HG02973 (cell line): ENCODE measurements around the gene USH2A.

Experiments
- ATAC-seq: cut with Tn5 transposase; IDR thresholded peaks from one replicate; pipeline ENCODE4 v1.9.1; 2021; ENCODE audit warnings: moderate library complexity; ENCODE audit not compliant: unreplicated experiment

The USH2A gene

DNA sequence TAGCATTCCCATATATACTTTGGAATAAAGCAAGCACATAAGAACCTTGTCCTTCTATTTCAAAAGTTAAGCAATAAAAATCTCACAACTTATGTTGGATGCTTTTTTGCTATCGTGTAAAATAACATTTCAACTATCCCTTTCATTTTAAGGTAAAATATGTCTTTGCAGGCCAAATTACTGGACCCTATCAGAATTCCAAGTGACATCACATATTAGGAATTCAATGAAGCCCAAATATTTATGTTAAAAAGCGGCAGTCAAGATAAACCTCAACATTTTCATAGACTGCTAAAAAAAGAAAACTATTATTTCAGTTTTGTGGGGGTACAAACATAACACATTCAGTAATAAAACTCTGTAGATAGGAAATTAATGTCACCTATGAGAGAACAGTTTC is 604.1 kb downstream of the USH2A start:
- no peak for ATAC-seq

GRCh38 chr1:215807911-215808436 is 615.3 kb downstream of the USH2A start:
- ATAC-seq, result no peak

- ATAC-seq, result no peak
These were observed 616.0 kb downstream of the USH2A start for GRCh38 chr1:215807218-215807617.

DNA sequence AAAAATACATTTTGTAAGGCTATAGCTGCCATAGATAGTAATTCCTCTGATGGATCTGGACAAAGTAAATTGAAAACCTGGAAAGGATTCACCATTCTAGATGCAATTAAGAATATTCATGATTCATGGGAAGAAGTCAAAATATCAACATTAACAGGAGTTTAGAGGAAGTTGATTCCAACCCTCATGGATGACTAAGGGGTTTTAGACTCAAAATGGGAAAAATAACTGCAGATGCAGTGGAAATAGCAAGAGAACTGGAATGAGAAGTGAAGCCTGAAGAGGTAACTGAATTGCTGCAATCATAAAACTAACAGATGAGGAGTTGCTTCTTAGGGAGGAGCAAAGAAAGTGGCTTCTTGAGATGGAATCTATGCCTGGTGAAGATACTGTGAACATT is 625.4 kb downstream of the USH2A start:
- ATAC-seq, result no peak

- ATAC-seq, result no peak
These were observed 629.1 kb downstream of the USH2A start for GRCh38 chr1:215794156-215794555.

- no peak for ATAC-seq
These were observed 630.1 kb downstream of the USH2A start for GRCh38 chr1:215793180-215793579.

- no peak for ATAC-seq
These were observed 630.8 kb downstream of the USH2A start for GRCh38 chr1:215792446-215792845.

DNA sequence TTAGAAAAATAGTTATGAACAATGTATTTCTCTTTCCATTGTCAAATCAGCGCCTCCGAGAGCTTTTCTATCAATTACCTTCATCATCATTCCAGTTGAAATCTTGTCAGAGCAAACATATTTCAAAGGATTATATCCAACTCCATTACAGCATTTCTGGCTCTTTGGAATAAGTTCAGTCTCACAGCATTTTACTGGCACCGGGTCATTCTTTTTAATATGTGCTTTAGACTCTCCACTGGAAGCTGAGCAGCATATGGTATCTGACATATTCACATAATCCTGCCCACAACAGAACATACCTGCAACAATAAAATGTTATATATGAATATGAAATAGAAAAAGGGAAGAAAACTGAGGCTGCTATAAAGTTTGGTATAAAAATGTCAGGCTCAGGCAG is 633.3 kb downstream of the USH2A start:
- no peak for ATAC-seq

DNA sequence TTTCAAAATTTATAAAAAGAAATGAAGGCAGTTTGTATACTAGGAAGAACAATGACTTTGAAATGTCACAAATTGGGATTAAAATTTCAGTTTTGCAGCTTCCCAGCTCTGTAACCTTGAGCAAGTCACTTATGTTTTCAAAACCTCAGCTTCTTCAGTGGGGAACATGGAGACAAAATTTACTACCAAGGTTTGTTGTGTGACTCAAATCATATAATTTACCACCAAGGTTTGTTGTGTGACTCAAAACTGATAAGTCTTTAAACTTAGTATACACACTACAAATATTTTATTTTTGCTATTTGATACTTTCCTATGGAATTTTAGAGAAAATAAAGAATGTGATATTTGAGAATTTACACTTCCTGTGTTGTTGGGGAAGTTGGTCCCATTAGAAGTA is 636.3 kb downstream of the USH2A start:
- no peak for ATAC-seq

DNA sequence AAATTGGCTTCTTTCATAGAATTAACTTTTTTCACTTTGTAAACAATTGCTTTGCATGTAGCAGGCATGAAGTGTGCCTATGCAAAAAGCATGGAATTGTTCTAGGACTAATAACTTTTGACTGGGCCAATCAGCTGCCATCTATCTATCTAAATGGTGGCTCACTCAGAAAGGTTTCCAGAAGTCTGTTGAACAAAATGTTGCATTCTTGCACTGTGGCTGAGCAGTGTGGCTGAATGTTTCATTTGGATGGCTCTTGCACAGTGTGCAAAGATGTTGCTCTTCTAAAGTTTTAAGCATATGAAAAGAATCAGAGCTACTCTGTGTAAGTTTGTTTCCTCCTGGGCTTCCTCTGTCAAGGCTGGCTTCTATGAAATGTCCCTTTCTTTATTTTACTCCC is 642.6 kb downstream of the USH2A start:
- no peak for ATAC-seq

DNA sequence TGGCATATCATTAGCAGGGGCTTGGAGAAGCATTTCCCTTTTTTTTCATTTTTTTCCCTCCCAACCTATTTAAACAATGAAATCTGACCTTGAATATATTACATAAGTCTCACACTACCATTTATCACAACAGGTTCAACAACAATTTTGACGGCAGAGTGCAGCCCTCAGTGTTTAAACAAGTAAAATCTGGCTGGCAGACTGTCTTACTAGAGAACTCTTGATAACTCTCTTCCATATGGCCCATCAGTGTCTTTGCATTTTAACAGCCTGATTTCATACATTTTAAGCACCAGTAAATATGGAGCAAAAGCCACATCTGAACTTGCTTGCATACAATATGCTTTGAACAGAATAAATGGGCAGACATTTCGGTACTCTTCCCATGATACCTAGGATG is 643.1 kb downstream of the USH2A start:
- no peak for ATAC-seq

GRCh38 chr1:215779729-215780128 is 643.5 kb downstream of the USH2A start:
- ATAC-seq, result no peak

DNA sequence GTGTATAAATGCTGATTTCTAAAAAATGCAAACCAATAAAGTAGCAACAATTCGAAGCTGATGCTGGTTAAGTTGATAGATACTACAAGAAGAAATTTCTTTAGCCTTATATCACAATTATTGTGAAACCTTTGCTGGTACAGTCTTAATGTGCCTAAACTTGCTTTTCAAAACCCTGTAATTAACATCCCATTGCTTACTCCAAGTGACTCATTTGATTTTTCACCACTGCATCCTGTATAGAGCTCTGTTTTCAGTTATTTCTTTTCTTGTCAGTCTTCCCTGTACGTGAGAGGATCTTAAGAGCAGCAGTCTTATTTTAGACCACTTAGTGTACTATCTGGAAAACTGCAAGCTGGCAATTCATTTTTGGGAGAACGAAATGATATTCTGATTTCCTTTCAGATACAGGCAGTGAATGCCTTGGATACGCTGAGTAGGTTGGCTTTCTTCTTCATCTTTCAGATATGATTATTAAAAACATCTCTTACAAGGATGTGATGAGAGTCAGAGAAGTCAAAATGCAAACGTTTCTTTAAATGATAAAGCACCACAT is 645.8 kb downstream of the USH2A start:
- no peak for ATAC-seq

DNA sequence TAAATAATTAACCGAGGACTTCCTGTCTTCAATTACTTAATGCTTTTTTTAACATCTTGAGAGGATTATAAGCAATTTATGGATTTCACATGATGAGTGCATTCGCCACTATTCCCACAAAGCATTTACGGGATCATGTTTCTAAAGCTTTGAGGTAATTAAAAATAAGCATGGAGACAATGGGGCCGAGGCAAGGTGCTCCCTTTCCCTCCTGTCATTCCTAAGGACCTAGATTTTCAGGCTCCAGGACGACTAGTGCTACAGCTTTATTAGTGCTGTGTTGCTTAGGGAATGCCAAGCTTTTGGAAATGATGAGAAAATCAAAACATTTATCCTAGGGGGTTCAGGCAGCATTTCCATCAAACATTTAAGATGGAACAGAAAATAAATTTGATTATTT is 646.9 kb downstream of the USH2A start:
- ATAC-seq, result no peak

DNA sequence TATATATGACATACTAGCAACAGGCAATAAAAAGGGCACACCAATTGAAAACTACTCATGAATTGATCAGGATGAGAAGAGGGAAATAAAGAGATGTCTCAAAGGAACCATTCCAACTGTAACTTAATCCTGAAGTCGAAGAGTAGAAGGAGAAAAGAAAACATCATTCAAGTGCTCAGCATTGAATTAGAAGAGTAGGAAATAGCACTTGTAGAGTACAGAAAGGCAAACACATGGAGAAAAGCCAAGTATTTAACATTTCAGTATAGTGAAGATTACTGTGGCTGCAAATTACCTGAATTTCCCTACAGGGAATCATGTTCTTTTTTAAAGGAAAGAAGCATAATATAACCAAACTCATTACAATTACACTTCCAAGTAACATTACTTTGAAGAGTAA is 651.1 kb downstream of the USH2A start:
- ATAC-seq, result no peak

DNA sequence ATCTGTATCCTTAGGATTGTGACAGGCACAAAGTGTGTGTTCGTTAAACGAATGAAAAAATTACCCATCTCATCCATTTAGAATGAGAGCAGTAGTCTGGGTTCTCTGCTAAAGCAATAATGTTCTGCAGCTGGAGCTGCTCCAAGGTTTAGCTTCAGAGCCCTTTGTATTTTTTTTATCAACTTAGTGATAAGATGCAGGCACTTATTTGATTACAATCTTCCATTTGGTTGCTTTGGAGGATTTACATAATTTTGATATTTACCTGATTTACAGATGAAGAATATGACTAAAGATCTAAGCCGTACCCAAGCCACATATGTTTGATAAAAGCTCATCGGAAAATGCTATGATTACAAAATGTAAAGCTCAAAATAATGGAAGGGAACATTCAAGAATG is 654.9 kb downstream of the USH2A start:
- no peak for ATAC-seq

- ATAC-seq, result no peak
These were observed 655.5 kb downstream of the USH2A start for GRCh38 chr1:215767761-215768160.

GRCh38 chr1:215766521-215766920 is 656.7 kb downstream of the USH2A start:
- ATAC-seq, result no peak

DNA sequence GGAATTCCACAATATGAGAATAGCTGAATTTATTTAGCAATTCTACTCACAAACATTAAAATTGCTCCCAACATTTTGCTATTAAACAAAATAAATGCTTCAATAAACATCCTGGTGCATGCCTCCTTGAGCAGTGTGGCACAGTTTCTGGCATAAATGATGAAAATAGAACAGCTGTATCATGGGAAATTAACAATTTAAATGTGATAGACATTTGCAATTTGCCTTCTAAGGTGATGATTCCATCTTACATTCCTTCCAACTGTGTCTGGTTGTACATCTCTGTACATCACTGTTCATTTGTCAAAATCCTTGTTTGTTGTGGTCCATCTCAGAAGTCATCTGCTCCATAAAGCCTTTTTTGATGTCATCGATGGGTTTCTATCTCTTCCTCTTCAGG is 657.4 kb downstream of the USH2A start:
- no peak for ATAC-seq

- ATAC-seq, result no peak
These were observed 661.8 kb downstream of the USH2A start for GRCh38 chr1:215761446-215761845.

DNA sequence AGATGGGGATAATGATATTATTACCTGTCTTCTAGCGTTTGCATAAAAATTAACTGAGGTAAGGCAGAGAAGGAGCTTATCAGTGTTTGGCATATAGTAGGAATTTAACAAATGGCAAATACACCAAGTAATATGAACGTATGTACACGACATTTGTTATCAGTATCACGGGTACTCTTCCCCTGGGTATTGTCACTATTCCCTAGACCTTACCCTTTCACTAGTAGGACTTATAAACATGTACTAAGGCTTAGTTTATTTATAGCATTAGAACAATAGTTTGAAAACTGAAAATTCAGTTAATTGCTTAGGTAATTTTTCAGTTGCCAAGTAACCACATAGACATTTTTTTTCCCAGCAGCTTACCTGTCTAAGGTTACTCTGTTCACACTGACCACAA is 669.1 kb downstream of the USH2A start:
- no peak for ATAC-seq

GRCh38 chr1:215749414-215749813 is 673.8 kb downstream of the USH2A start:
- ATAC-seq, result no peak

DNA sequence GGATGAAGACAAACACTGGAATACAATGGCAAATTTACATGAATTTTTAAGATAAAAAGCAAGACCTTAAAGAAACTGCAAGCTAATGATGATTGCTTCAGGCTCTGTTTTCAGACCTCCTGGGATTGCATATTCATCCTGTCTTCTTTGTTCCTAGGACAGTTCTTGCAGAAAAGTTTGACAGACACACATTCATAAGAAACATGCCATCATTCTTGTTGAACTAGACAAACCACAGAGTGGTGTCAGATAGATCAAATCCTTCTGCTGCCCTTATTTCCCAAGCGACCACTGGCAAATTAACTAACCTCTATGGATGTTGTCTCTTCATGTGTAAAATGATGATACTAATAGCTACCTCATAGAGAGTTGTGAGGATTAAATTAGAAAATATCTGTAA is 674.8 kb downstream of the USH2A start:
- ATAC-seq, result no peak
